ENCODE data around the gene ALX1.

ALX1 gene

GRCh38 chr12:85257671-85258070 is 22.3 kb upstream of the ALX1 start:
- no peak overlapping the region for H3K4me3 ChIP-seq (ENCODE audit: low read length)
- no peak overlapping the region for H3K9ac ChIP-seq (ENCODE audit: low read length)
- H3K4me2 ChIP-seq (ENCODE audit: low read length): no peak overlapping the region
- no peak overlapping the region for H2AFZ ChIP-seq (ENCODE audit: low read depth, low read length)
- H3K27me3 ChIP-seq (ENCODE audit: low read depth, low read length): no peaks in the 10 kb centered on the region
- no peaks in the 10 kb centered on the region for H3K4me1 ChIP-seq (ENCODE audit: low read length)
- no peaks in the 10 kb centered on the region for H4K20me1 ChIP-seq (ENCODE audit: insufficient read depth, low read length)
- H3K27ac ChIP-seq (ENCODE audit: low read length): no peak overlapping the region
- no peaks in the 10 kb centered on the region for H3K36me3 ChIP-seq (replicated peaks; ENCODE audit: low read depth, low read length)
- H3K79me2 ChIP-seq (ENCODE audit: low read length): no peaks in the 10 kb centered on the region
- H3K9me3 ChIP-seq (ENCODE audit: insufficient read depth, low read length): no peaks in the 10 kb centered on the region
- TF ChIP-seq CTCF (IDR thresholded peaks at IDR 0.05; ENCODE audit: low read depth, low read length) (no peak), EZH2phosphoT487 (IDR thresholded peaks at IDR 0.05; ENCODE audit: low read depth) (no peak)

- H3K9me3 ChIP-seq (ENCODE audit: insufficient read depth, low read length): no peaks in the 10 kb centered on the region
- no peaks in the 10 kb centered on the region for H3K4me1 ChIP-seq (ENCODE audit: low read length)
- H3K79me2 ChIP-seq (ENCODE audit: low read length): no peaks in the 10 kb centered on the region
- H3K9ac ChIP-seq (ENCODE audit: low read length): no peak overlapping the region
- H4K20me1 ChIP-seq (ENCODE audit: insufficient read depth, low read length): no peaks in the 10 kb centered on the region
- H3K4me2 ChIP-seq (ENCODE audit: low read length): no peak overlapping the region
- no peaks in the 10 kb centered on the region for H3K36me3 ChIP-seq (replicated peaks; ENCODE audit: low read depth, low read length)
- no peak overlapping the region for H3K27ac ChIP-seq (ENCODE audit: low read length)
- H3K27me3 ChIP-seq (ENCODE audit: low read depth, low read length): no peaks in the 10 kb centered on the region
- H2AFZ ChIP-seq (ENCODE audit: low read depth, low read length): no peak overlapping the region
- H3K4me3 ChIP-seq (ENCODE audit: low read length): no peak overlapping the region
- TF ChIP-seq EZH2phosphoT487 (IDR thresholded peaks at IDR 0.05; ENCODE audit: low read depth) (no peak), CTCF (IDR thresholded peaks at IDR 0.05; ENCODE audit: low read depth, low read length) (no peak)
Measured at GRCh38 chr12:85260447-85260846, 19.6 kb upstream of the ALX1 start.

DNA sequence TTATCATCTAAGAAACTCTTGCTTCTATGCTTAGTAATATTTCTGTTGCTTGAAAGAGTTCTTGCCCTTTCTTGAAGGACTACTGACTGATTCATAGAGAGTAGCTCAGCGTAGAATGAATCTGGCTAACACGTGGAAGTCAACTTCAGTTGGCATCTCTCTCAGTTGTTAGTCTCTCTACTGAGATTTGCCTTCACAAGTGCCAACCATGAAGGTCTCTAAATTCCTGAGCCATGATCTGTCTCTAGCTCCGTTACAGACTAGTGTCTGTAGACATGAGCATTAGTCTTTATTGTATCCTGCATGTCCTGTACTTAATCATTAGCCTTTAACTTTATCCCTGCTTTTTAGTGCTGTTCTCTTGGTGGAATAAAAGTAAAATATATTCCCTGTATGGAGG is 19.1 kb upstream of the ALX1 start:
- no peak for TF ChIP-seq EZH2phosphoT487 (IDR thresholded peaks at IDR 0.05; ENCODE audit: low read depth)
- Histone ChIP-seq H3K27me3 (ENCODE audit: low read depth, low read length) (no peaks in the 10 kb centered on the region), H4K20me1 (ENCODE audit: insufficient read depth, low read length) (no peaks in the 10 kb centered on the region), H3K9me3 (ENCODE audit: insufficient read depth, low read length) (no peaks in the 10 kb centered on the region), H2AFZ (ENCODE audit: low read depth, low read length) (no peak overlapping the region), H3K4me3 (ENCODE audit: low read length) (no peak overlapping the region), H3K27ac (ENCODE audit: low read length) (no peak overlapping the region), H3K36me3 (replicated peaks; ENCODE audit: low read depth, low read length) (no peaks in the 10 kb centered on the region), H3K4me2 (ENCODE audit: low read length) (no peak overlapping the region), H3K9ac (ENCODE audit: low read length) (no peak overlapping the region), H3K4me1 (ENCODE audit: low read length) (no peaks in the 10 kb centered on the region), H3K79me2 (ENCODE audit: low read length) (no peaks in the 10 kb centered on the region)

GRCh38 chr12:85266356-85266755 is 13.7 kb upstream of the ALX1 start:
- H3K79me2 ChIP-seq (ENCODE audit: low read length): no peaks in the 10 kb centered on the region
- TF ChIP-seq EZH2phosphoT487 (IDR thresholded peaks at IDR 0.05; ENCODE audit: low read depth): no peak
- TF ChIP-seq CTCF (IDR thresholded peaks at IDR 0.05; ENCODE audit: low read depth, low read length): no peak
- H4K20me1 ChIP-seq (ENCODE audit: insufficient read depth, low read length): no peaks in the 10 kb centered on the region
- H3K4me2 ChIP-seq (ENCODE audit: low read length): no peak overlapping the region
- H3K27me3 ChIP-seq (ENCODE audit: low read depth, low read length): no peaks in the 10 kb centered on the region
- H3K9ac ChIP-seq (ENCODE audit: low read length): no peak overlapping the region
- H3K36me3 ChIP-seq (replicated peaks; ENCODE audit: low read depth, low read length): no peaks in the 10 kb centered on the region
- H3K27ac ChIP-seq (ENCODE audit: low read length): no peak overlapping the region
- H3K9me3 ChIP-seq (ENCODE audit: insufficient read depth, low read length): no peaks in the 10 kb centered on the region
- H3K4me3 ChIP-seq (ENCODE audit: low read length): no peak overlapping the region
- peaks cover 8% of the 10 kb centered on the region; the same call in 1 of the 2 replicates for H3K4me1 ChIP-seq (ENCODE audit: low read length)
- no peak overlapping the region for H2AFZ ChIP-seq (ENCODE audit: low read depth, low read length)

All from OCI-LY3 (cell line).